ENCODE measurements around the gene RAC3.

The RAC3 gene

DNA sequence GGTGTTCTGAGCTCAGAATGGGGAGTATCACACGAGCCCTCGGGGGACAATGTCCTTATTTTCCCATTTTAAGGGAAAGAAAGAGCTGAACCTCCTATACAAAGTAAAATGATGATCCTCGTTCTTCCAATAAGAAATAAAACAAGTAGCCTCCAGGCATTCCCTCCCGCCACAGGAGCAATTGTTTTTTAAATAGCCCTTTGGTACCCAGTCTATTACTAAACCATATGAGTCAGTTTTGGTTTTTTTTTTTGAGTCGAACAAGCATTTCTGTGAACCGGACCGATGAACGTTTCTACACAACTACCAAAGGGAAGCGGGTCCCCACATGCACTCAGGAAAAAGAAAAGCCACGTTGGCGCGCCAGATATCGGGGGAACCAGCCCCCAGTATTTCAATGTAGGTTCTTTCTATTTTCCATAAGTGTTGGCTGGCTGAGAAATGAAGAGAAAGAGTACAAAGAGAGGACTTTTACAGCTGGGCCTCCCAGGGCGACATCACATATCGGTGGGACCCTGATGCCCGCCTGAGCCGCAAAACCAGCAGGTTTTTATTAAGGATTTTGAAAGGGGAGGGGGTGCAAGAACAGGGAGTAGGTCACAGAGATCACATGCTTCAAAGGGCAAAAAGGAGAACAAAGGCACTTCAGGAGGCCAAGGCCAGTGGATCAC is 9.8 kb downstream of the RAC3 start:
- no peak for DNase-seq (ENCODE audit: low read depth)

DNA sequence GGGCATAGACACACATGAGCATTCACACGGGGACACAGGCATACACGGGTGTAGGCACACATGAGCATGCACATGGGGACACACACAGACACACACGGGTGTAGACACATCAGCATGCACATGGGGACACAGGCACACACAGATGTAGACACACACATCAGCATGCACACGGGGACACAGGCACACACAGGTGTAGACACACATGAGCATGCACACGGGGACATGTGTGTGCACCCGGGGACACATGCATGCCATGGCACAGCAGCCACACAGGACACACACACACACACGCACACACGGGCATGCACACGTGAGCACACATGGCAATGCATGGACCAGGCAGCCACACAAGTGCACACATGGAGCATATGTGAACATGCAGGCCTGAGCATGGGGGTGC is 11.2 kb downstream of the RAC3 start:
- no peak for DNase-seq (ENCODE audit: low read depth)

- no peak for DNase-seq (ENCODE audit: low read depth)
These were observed 12.0 kb downstream of the RAC3 start for GRCh38 chr17:82043507-82043906.

DNA sequence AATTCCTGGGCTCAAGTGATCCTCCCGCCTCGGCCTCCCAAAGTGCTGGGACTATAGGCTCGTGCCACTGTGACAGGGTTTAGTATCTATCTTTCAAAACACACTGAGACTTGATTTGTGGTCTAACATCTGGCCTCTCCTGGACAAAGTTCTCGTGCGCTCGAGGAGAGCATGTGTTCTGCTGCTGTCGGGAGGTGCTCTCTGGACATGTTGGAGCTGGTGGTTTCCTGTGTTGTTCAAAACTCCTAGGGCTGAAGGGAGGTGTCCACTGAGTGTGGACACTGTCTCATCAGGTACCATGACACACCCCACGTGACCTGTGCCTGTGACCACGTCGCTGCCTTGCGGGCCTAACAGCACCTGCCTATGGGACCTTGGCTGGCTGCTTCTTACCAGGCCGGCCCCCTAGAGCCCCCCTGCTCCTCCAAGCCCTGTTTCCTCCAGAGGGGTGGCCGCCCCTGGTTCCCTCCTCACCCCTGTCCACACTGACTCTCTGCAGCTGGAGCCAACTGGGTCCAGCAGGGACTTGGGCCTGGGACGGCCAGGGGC is 14.5 kb downstream of the RAC3 start:
- no peak for DNase-seq (ENCODE audit: low read depth)

- no peak for DNase-seq (ENCODE audit: low read depth)
These were observed 15.4 kb downstream of the RAC3 start for GRCh38 chr17:82046903-82047302.

GRCh38 chr17:82047379-82047778 is 15.9 kb downstream of the RAC3 start:
- no peak for DNase-seq (ENCODE audit: low read depth)

- no peak for DNase-seq (ENCODE audit: low read depth)
These were observed 16.6 kb downstream of the RAC3 start for GRCh38 chr17:82047914-82048570.

DNA sequence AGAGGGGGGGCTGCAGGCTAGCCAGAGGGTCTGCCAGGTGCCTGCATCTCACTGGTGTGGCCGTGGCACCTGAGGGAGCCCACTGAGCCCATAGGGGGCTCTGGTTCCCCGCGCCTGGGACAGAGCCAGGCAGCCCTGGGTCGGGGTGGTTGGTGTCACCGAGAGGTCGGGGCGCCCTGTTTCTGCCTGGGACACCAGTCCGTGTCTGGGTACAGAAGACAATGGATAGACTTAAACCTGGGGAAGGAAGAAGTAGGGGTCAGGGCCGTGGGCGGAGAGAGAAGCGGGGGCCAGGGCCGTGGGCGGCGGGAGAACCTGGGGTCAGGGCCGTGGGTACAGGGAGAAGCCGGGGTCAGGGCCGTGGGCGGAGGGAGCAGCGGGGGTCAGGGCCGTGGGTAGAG is 17.1 kb downstream of the RAC3 start:
- DNase-seq (ENCODE audit: low read depth) = no peak

DNA sequence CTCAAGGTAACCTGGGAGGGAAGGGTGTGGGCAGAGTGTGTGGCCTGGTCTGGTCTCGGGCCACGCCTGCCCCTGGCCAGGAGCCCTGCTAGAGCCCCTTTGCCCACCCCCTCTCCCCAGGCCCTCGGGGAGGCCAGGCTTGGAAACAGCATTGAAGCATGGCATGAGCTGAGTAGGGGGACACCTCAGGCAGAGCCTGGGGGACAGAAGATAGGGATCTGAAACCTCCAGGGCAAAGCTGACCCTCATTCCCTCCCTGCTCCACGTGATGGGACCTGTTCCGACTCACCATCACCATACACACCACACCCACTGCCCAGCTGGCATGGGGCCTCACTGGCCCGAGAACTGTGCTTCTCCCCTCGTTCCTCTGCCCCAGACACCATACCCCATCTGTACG is 17.6 kb downstream of the RAC3 start:
- no peak for DNase-seq (ENCODE audit: low read depth)

GRCh38 chr17:82049521-82049971 is 18.1 kb downstream of the RAC3 start:
- no peak for DNase-seq (ENCODE audit: low read depth)

GRCh38 chr17:82050152-82050760 is 18.8 kb downstream of the RAC3 start:
- DNase-seq (ENCODE audit: low read depth) = no peak

GRCh38 chr17:82050761-82051641 is 19.5 kb downstream of the RAC3 start:
- DNase-seq (ENCODE audit: low read depth) = no peak

GRCh38 chr17:82051776-82052637 is 20.5 kb downstream of the RAC3 start, which contains the start of the genes GPS1 and RFNG:
GPS1 (plus strand) TSS chr17:82051898; CDS start chr17:82051932, 34 bp downstream.
RFNG (minus strand) TSS chr17:82051811; CDS start chr17:82051766, 45 bp downstream.
- peak; percentile 83 for DNase-seq (ENCODE audit: low read depth)

DNA sequence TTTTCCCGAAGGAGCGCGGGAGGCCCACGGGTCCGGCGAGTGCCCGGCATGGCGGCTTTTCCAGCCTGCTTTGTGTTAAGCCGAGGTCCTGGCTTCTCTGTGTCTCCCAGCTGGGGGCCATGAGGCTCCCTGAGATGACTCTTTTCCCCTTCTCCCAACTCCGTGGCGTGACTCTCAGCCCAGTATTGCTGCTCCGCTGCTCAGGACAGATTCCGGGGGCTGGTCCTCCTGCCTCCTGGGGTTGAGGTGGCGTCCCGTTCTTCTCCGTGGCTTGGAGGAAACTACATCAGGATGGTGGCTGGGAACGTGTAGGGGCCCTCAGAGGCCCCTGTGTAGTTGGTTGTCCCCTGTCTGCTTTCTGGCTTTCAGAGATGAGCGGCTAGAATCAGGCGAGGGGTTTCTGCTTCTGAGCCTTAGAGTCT is 21.2 kb downstream of the RAC3 start:
- no peak for DNase-seq (ENCODE audit: low read depth)

GRCh38 chr17:82053130-82053529 is 21.7 kb downstream of the RAC3 start:
- DNase-seq (ENCODE audit: low read depth) = no peak

DNA sequence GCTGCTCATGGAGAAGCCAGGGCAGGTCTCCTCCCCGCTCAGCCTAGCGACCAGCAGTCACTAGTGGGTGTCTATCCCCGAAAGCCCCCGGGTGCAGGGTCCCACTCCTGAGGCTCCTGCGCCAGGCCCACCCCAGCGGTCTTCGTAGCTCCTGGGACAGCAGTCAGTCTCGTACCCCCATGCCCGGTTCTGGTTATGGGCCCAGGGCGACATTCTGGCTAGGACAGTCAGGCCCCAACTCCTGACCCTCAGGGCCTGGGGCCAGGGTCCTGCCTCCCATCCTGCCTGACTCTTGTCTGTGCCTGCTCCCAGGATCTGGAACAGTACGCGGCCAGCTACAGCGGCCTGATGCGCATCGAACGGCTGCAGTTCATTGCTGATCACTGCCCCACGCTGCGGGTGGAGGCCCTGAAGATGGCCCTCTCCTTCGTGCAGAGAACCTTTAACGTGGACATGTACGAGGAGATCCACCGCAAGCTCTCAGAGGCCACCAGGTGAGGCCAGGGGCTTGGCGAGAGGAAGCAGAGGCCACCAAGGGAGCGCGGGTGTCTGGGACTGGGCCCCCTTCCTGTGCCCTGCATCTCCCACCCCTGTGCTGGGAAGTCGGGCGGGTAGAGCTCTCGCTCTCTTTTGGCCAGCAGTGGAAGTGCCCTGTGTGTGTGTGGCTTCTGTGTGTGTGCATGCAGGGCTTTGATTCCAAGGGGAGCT is 22.2 kb downstream of the RAC3 start:
- no peak for DNase-seq (ENCODE audit: low read depth)

- DNase-seq (ENCODE audit: low read depth) = no peak
These were observed 23.0 kb downstream of the RAC3 start for GRCh38 chr17:82054351-82055022.

- DNase-seq (ENCODE audit: low read depth) = no peak
These were observed 23.8 kb downstream of the RAC3 start for GRCh38 chr17:82055023-82055964.
